OCI-LY7 (cell line): ENCODE results near the gene SF3B5.
"Not testable (repeated sequence)": the region's sequence is repeated elsewhere in the genome, so short reads cannot be mapped to it uniquely, and the experiment has no call there.

Source experiments
- EZH2phosphoT487 ChIP-seq: fragments of 200-600 bp; sonication (generic); IDR thresholded peaks from 2 replicates; pipeline ENCODE4 v1.6.1; 2018; ENCODE audit warnings: low read depth, borderline replicate concordance, mild to moderate bottlenecking, mixed run types, antibody characterized with exemption, low read length, moderate library complexity, mixed read lengths
- TF ChIP-seq, protein P1 (sequence below): fragments of 200-600 bp; sonication (generic); conservative IDR thresholded peaks from 2 replicates; pipeline ENCODE4 v1.5.1; 2014; ENCODE audit warnings: mild to moderate bottlenecking, antibody characterized with exemption, low read length, moderate library complexity, mixed read lengths

GRCh38 chr6:144046672-144047071 lies 48.7 kb downstream of the SF3B5 start:
- TF ChIP-seq, protein P1, sequence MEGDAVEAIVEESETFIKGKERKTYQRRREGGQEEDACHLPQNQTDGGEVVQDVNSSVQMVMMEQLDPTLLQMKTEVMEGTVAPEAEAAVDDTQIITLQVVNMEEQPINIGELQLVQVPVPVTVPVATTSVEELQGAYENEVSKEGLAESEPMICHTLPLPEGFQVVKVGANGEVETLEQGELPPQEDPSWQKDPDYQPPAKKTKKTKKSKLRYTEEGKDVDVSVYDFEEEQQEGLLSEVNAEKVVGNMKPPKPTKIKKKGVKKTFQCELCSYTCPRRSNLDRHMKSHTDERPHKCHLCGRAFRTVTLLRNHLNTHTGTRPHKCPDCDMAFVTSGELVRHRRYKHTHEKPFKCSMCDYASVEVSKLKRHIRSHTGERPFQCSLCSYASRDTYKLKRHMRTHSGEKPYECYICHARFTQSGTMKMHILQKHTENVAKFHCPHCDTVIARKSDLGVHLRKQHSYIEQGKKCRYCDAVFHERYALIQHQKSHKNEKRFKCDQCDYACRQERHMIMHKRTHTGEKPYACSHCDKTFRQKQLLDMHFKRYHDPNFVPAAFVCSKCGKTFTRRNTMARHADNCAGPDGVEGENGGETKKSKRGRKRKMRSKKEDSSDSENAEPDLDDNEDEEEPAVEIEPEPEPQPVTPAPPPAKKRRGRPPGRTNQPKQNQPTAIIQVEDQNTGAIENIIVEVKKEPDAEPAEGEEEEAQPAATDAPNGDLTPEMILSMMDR, result not testable (repeated sequence)
- not testable (repeated sequence) for TF ChIP-seq EZH2phosphoT487
